ENCODE results near the gene RPL38. TPM values are rescaled to one million over a fixed set of nuclear protein-coding genes. Genes with fewer than 3 reads are reported as not detected.

RPL38 gene
- total RNA-seq, 3 donors from 2014 or later (not counting 1 experiment from before 2014, with no cell fraction given): 560 to 802 (median 759) TPM

DNA sequence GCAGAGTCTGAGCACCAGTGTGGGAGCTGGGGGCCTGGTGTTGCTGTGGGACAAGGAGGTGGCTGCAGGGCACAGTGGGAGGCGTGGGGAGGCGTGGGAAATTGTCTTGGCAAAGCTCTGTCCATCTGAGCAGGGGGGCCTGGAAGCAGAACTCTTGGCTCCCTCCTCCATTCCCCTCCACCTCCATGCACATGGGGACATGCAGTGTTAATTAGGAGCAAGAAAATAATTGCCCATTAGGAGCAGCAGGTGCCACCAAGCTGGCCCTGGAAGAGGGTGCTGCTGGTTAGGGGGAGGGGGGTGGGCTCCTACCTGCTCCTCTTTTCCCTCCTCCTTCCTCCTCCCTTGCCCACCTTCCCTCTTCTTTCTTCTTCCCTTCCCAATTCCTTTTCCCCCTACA, 14.4 kb downstream of the RPL38 start:
- intact Hi-C loops (cut with micrococcal nuclease): no loop called here
- H3K27ac Mint-ChIP-seq: no peak overlapping the region
- no peak overlapping the region for H3K27ac ChIP-seq (ENCODE audit: low read length)
- TF ChIP-seq, protein P1, sequence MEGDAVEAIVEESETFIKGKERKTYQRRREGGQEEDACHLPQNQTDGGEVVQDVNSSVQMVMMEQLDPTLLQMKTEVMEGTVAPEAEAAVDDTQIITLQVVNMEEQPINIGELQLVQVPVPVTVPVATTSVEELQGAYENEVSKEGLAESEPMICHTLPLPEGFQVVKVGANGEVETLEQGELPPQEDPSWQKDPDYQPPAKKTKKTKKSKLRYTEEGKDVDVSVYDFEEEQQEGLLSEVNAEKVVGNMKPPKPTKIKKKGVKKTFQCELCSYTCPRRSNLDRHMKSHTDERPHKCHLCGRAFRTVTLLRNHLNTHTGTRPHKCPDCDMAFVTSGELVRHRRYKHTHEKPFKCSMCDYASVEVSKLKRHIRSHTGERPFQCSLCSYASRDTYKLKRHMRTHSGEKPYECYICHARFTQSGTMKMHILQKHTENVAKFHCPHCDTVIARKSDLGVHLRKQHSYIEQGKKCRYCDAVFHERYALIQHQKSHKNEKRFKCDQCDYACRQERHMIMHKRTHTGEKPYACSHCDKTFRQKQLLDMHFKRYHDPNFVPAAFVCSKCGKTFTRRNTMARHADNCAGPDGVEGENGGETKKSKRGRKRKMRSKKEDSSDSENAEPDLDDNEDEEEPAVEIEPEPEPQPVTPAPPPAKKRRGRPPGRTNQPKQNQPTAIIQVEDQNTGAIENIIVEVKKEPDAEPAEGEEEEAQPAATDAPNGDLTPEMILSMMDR (IDR thresholded peaks at IDR 0.05): no peak
- peaks cover 30% of the 10 kb centered on the region for H3K4me1 ChIP-seq (ENCODE audit: control insufficient read depth, insufficient read depth, low read length)
- H3K36me3 Mint-ChIP-seq: no peaks in the 10 kb centered on the region
- H3K9me3 Mint-ChIP-seq: peaks cover 0 to 2% of the 10 kb centered on the region in 2 donors
- peaks cover 14 to 16% of the 10 kb centered on the region in 2 donors for H3K4me1 Mint-ChIP-seq
- H3K4me3 Mint-ChIP-seq: no peak overlapping the region
- ATAC-seq (no peak), DNase-seq (no peak)
- no peaks in the 10 kb centered on the region for H3K9me3 ChIP-seq (ENCODE audit: control insufficient read depth, insufficient read depth, low read length)
- H3K27me3 ChIP-seq (ENCODE audit: control insufficient read depth, insufficient read depth, low read length): no peaks in the 10 kb centered on the region
- H3K27me3 Mint-ChIP-seq (ENCODE audit: low read depth in 2 of 2): no peaks in the 10 kb centered on the region
- H3K36me3 ChIP-seq (ENCODE audit: control insufficient read depth, insufficient read depth, low read length): no peaks in the 10 kb centered on the region
- WGBS (ENCODE audit: insufficient coverage): 100% methylated on average over 1 of the region's 2 CpGs
- H3K4me3 ChIP-seq (ENCODE audit: low read length): no peak overlapping the region

DNA sequence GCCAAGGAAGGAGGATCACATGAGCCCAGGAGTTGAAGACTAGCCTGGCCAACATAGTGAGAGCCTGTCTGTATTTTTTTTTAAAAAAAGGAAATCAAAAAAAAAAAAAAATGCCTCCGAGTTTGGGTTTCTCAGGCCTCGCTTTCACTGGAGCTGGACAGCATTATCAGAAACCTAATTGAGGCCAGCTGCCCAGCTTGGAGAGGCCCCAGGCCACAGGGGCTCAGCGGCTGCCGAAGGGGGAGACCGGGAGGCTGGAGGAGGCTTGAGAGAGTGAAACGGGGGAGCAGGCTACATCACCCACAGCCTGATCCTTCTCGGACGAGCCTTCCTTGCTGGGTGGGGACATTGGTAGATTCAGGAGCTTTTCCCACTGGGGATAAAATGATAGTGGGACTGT, 15.0 kb downstream of the RPL38 start:
- Histone ChIP-seq H3K27me3 (ENCODE audit: control insufficient read depth, insufficient read depth, low read length) (no peaks in the 10 kb centered on the region), H3K27ac (ENCODE audit: low read length) (no peak overlapping the region), H3K4me1 (ENCODE audit: control insufficient read depth, insufficient read depth, low read length) (peaks cover 27% of the 10 kb centered on the region), H3K36me3 (ENCODE audit: control insufficient read depth, insufficient read depth, low read length) (no peaks in the 10 kb centered on the region), H3K9me3 (ENCODE audit: control insufficient read depth, insufficient read depth, low read length) (no peaks in the 10 kb centered on the region), H3K4me3 (ENCODE audit: low read length) (no peak overlapping the region)
- WGBS (ENCODE audit: insufficient coverage): 88% methylated on average over 8 of the region's 8 CpGs
- H3K4me1 Mint-ChIP-seq: peaks cover 9 to 10% of the 10 kb centered on the region in 2 donors
- no peak overlapping the region for H3K27ac Mint-ChIP-seq
- no peaks in the 10 kb centered on the region for H3K27me3 Mint-ChIP-seq (ENCODE audit: low read depth in 2 of 2)
- intact Hi-C loops (cut with micrococcal nuclease): no loop called here
- peaks cover 0 to 2% of the 10 kb centered on the region in 2 donors for H3K9me3 Mint-ChIP-seq
- no peaks in the 10 kb centered on the region for H3K36me3 Mint-ChIP-seq
- ATAC-seq (no peak), DNase-seq (no peak)
- no peak overlapping the region for H3K4me3 Mint-ChIP-seq
- TF ChIP-seq, protein P1 (IDR thresholded peaks at IDR 0.05): no peak

GRCh38 chr17:74219576-74220133, 16.2 kb downstream of the RPL38 start:
- Histone ChIP-seq H3K4me1 (ENCODE audit: control insufficient read depth, insufficient read depth, low read length) (peaks cover 15% of the 10 kb centered on the region), H3K27me3 (ENCODE audit: control insufficient read depth, insufficient read depth, low read length) (no peaks in the 10 kb centered on the region), H3K36me3 (ENCODE audit: control insufficient read depth, insufficient read depth, low read length) (no peaks in the 10 kb centered on the region), H3K27ac (ENCODE audit: low read length) (no peak overlapping the region), H3K4me3 (ENCODE audit: low read length) (no peak overlapping the region), H3K9me3 (ENCODE audit: control insufficient read depth, insufficient read depth, low read length) (no peaks in the 10 kb centered on the region)
- Mint-ChIP-seq H3K4me3 (no peak overlapping the region), H3K36me3 (no peaks in the 10 kb centered on the region), H3K27me3 (ENCODE audit: low read depth in 2 of 2) (no peaks in the 10 kb centered on the region), H3K4me1 (peaks cover under 1 to 2% of the 10 kb centered on the region in 2 donors), H3K9me3 (peaks cover 0 to 2% of the 10 kb centered on the region in 2 donors), H3K27ac (no peak overlapping the region)
- intact Hi-C loops (cut with micrococcal nuclease): no loop called here
- ATAC-seq (no peak), DNase-seq (no peak)
- 93% methylated on average over 3 of the region's 3 CpGs for WGBS (ENCODE audit: insufficient coverage)
- TF ChIP-seq, protein P1 (IDR thresholded peaks at IDR 0.05): no peak

GRCh38 chr17:74220219-74220618, 16.7 kb downstream of the RPL38 start:
- TF ChIP-seq, protein P1 (IDR thresholded peaks at IDR 0.05): no peak
- no peak for DNase-seq
- Histone ChIP-seq H3K27me3 (ENCODE audit: control insufficient read depth, insufficient read depth, low read length) (no peaks in the 10 kb centered on the region), H3K4me1 (ENCODE audit: control insufficient read depth, insufficient read depth, low read length) (peaks cover 10% of the 10 kb centered on the region), H3K4me3 (ENCODE audit: low read length) (no peak overlapping the region), H3K36me3 (ENCODE audit: control insufficient read depth, insufficient read depth, low read length) (no peaks in the 10 kb centered on the region), H3K9me3 (ENCODE audit: control insufficient read depth, insufficient read depth, low read length) (no peaks in the 10 kb centered on the region), H3K27ac (ENCODE audit: low read length) (no peak overlapping the region)
- intact Hi-C loops (cut with micrococcal nuclease): no loop called here
- WGBS (ENCODE audit: insufficient coverage): 97% methylated on average over 2 of the region's 2 CpGs
- Mint-ChIP-seq H3K27ac (no peak overlapping the region), H3K4me1 (peaks cover 0 to 6% of the 10 kb centered on the region in 2 donors), H3K36me3 (no peaks in the 10 kb centered on the region), H3K9me3 (peaks cover 0 to 2% of the 10 kb centered on the region in 2 donors), H3K27me3 (ENCODE audit: low read depth in 2 of 2) (no peaks in the 10 kb centered on the region), H3K4me3 (no peak overlapping the region)
- ATAC-seq: no peak

Measured in natural killer cell (primary cell).